Measurements from ENCODE around the gene LINGO4.
A peak's percentile ranks its signal among the peaks of the same experiment; 100 is the strongest.

LINGO4 gene

DNA sequence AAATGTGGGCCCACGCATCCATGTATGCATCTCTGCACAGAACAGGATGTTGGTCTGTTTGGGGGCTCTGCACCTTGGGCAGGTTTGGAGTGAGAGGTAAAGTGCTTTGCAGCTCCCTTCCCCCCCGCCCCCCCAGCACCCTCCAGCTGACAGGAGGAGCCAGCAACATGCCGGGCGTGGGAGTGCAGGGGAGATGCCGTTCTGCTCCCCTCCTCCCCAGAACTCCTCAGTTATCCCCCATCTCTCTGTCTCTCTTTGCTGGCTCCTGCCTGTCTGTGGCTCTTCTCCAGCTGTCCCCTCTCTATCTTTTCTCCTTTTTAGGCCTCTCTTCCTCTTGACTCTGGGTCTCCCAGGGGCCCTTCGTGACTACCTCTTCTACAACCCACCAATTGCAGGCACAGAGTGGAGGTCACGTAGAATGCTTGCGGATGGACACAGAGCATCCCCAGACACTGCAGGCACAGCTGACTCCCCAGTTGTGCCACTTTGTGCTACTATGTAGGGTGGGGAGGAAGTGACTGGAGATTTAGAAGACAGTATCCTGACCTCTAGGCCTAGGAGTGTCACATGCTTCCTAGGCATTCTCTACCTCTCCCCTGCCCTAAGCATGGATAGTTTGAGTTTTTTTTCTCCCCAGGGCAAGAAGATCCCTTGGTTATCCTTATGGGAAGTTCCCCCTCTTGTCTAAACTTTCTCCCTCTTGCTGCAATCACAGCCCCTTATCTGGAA is 28.1 kb upstream of the LINGO4 start:
- peak overlapping the region; percentile 99 for H3K27ac ChIP-seq
- no peak for TF ChIP-seq CTCF (conservative IDR thresholded peaks at IDR 0.05)

GRCh38 chr1:151832318-151832980 is 27.2 kb upstream of the LINGO4 start:
- no peak for TF ChIP-seq CTCF (conservative IDR thresholded peaks at IDR 0.05)
- peak overlapping the region; percentile 99 for H3K27ac ChIP-seq

DNA sequence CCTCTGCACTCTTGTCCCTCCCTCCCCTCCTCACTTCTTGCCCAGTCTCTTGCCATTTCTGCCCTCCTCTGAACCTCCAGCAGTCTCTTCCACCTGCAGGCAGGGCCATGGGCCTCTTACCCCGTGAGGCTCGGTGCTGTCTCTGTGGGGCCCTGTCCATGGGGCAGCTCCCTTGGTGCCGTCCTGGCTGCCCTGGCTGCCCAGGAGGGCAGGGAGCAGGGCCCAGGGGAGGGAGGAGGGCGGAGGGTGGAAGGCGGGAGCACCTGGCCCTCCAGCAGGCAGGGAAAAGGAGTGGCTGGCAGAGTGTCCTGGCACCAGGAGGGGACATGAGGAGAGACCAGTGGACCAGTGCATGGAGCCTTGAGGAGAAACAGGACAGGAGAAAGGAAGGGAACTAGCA is 26.4 kb upstream of the LINGO4 start, which contains the start of gene RORC:
TSS of gene RORC (minus strand) at position 198 of the 400 bp plus-strand sequence. CDS start at position 160, 38 bp downstream.
- no peak for TF ChIP-seq CTCF (conservative IDR thresholded peaks at IDR 0.05)
- H3K27ac ChIP-seq: peak within 1 kb of the TSS; percentile 99

GRCh38 chr1:151831256-151831591 is 26.0 kb upstream of the LINGO4 start:
- no peak for TF ChIP-seq CTCF (conservative IDR thresholded peaks at IDR 0.05)
- peak overlapping the region; percentile 99 for H3K27ac ChIP-seq

- no peak for TF ChIP-seq CTCF (conservative IDR thresholded peaks at IDR 0.05)
- peak overlapping the region; percentile 99 for H3K27ac ChIP-seq
Observed at GRCh38 chr1:151830055-151830454, 24.8 kb upstream of the LINGO4 start.

GRCh38 chr1:151829352-151830046 is 24.3 kb upstream of the LINGO4 start:
- H3K27ac ChIP-seq: peak overlapping the region; percentile 99

More at GRCh38 chr1:151829352-151830046, 24.3 kb upstream of the LINGO4 start:
- TF ChIP-seq CTCF (conservative IDR thresholded peaks at IDR 0.05): no peak
